ENCODE measurements around the gene LMBR1L.

The LMBR1L gene

DNA sequence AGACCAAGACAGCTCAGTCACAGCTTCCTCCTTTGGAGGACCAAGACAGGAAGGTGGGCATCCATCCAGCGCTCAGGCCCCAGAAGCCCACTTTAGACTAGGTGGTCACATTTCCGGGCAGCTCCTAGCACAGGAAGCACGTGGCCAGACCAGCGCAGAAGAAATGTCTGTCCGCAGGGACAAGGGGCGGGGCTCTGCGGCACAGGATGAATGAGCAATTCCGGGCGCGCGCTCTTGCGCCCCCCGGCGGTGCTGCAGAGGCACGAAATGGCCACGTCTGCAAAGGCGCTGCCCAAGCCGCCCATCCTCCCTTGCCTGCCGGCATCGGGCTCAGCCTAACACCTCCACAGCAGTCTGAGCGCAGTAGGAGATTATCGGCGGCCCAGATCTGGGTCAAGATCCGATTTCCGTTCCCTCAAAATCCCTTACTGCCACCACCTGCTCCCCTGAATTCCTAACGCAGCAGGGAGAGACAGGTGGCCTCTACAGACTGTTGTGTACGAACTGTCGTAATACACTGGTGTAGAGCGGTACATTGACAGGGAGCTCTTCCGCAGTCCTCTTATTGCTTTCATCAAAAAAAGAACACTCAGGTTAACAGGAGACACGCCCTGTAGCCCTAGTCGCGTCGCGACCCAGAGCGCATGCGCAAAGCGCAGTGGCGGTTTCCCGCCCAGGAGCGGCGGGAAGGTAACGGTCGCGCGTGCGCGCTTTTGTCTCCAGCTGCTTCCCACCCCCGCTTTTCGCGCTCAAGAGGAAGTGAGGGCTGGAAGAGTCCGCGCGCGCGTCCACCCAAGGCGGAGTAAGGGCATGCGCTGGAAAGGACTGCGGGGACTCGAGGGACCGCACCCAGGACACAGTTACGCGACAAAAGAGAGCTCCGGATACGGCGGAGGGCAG, 19.8 kb upstream of the LMBR1L start (continued):
- TF ChIP-seq ZBTB10 (tag by site-specific recombination; IDR thresholded peaks at IDR 0.05) = no peak
- TF ChIP-seq, protein P1, sequence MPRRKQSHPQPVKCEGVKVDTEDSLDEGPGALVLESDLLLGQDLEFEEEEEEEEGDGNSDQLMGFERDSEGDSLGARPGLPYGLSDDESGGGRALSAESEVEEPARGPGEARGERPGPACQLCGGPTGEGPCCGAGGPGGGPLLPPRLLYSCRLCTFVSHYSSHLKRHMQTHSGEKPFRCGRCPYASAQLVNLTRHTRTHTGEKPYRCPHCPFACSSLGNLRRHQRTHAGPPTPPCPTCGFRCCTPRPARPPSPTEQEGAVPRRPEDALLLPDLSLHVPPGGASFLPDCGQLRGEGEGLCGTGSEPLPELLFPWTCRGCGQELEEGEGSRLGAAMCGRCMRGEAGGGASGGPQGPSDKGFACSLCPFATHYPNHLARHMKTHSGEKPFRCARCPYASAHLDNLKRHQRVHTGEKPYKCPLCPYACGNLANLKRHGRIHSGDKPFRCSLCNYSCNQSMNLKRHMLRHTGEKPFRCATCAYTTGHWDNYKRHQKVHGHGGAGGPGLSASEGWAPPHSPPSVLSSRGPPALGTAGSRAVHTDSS (tag by site-specific recombination; IDR thresholded peaks at IDR 0.05) = peak; percentile 20
- 0 out of 2 replicates have a peak, but pooled peaks have one; percentile 22 for TF ChIP-seq ZNF416 (tag by site-specific recombination; IDR thresholded peaks at IDR 0.05)
- TF ChIP-seq ZNF132 (tag by site-specific recombination; IDR thresholded peaks at IDR 0.05; ENCODE audit: borderline replicate concordance) = no peak
- no peak for TF ChIP-seq ZNF292 (tag by site-specific recombination; IDR thresholded peaks at IDR 0.05; ENCODE audit: borderline replicate concordance, low read depth)
- 0 out of 2 replicates have a peak, but pooled peaks have one; percentile 17 for TF ChIP-seq RBAK (tag by site-specific recombination; IDR thresholded peaks at IDR 0.05)
- peak; percentile 77 for TF ChIP-seq KLF17 (tag by site-specific recombination; IDR thresholded peaks at IDR 0.05)
- TF ChIP-seq ZNF423 (tag by site-specific recombination; IDR thresholded peaks at IDR 0.05) = peak; percentile 47; the same call in 1 of the 2 replicates
- TF ChIP-seq ZNF280D (tag by site-specific recombination; IDR thresholded peaks at IDR 0.05) = no peak
- no peak for TF ChIP-seq ZNF792 (tag by site-specific recombination; IDR thresholded peaks at IDR 0.05)
- TF ChIP-seq, protein P2, sequence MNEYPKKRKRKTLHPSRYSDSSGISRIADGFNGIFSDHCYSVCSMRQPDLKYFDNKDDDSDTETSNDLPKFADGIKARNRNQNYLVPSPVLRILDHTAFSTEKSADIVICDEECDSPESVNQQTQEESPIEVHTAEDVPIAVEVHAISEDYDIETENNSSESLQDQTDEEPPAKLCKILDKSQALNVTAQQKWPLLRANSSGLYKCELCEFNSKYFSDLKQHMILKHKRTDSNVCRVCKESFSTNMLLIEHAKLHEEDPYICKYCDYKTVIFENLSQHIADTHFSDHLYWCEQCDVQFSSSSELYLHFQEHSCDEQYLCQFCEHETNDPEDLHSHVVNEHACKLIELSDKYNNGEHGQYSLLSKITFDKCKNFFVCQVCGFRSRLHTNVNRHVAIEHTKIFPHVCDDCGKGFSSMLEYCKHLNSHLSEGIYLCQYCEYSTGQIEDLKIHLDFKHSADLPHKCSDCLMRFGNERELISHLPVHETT (tag by site-specific recombination; IDR thresholded peaks at IDR 0.05) = peak; percentile 71
- peak; percentile 54; the same call in 1 of the 2 replicates for TF ChIP-seq ZNF600 (tag by site-specific recombination; IDR thresholded peaks at IDR 0.05)
- TF ChIP-seq ZNF121 (tag by site-specific recombination; IDR thresholded peaks at IDR 0.05) = peak; percentile 50; the same call in 1 of the 2 replicates
- TF ChIP-seq ZFP3 (tag by site-specific recombination; IDR thresholded peaks at IDR 0.05; ENCODE audit: low read depth) = no peak
- TF ChIP-seq ZBTB26 (tag by site-specific recombination; optimal IDR thresholded peaks at IDR 0.05) = peak; percentile 98
- TF ChIP-seq EGR2 (tag by site-specific recombination; IDR thresholded peaks at IDR 0.05; ENCODE audit: low read depth) = peak; percentile 72
- peak; percentile 67; the same call in 1 of the 2 replicates for TF ChIP-seq TRIM28 (IDR thresholded peaks at IDR 0.05; ENCODE audit: borderline replicate concordance, low read length)
- peak; percentile 99 for TF ChIP-seq CTCF (tag by site-specific recombination; IDR thresholded peaks at IDR 0.05)
- TF ChIP-seq KLF9 (tag by site-specific recombination; IDR thresholded peaks at IDR 0.05; ENCODE audit: low read depth) = peak; percentile 93
- peak; percentile 40; the same call in 1 of the 2 replicates for TF ChIP-seq ZBTB48 (tag by site-specific recombination; IDR thresholded peaks at IDR 0.05)
- TF ChIP-seq YY1 (tag by site-specific recombination; IDR thresholded peaks at IDR 0.05) = peak; percentile 85
